HG03354 (cell line): ENCODE results near the gene FANCC.
"Not testable (repeated sequence)": the region's sequence is repeated elsewhere in the genome, so short reads cannot be mapped to it uniquely, and the experiment has no call there.

ENCODE experiments used
- ATAC-seq: cut with Tn5 transposase; IDR thresholded peaks from one replicate; pipeline ENCODE4 v1.9.1; 2021; ENCODE audit warnings: mild to moderate bottlenecking; ENCODE audit not compliant: unreplicated experiment, poor library complexity, severe bottlenecking

FANCC gene

DNA sequence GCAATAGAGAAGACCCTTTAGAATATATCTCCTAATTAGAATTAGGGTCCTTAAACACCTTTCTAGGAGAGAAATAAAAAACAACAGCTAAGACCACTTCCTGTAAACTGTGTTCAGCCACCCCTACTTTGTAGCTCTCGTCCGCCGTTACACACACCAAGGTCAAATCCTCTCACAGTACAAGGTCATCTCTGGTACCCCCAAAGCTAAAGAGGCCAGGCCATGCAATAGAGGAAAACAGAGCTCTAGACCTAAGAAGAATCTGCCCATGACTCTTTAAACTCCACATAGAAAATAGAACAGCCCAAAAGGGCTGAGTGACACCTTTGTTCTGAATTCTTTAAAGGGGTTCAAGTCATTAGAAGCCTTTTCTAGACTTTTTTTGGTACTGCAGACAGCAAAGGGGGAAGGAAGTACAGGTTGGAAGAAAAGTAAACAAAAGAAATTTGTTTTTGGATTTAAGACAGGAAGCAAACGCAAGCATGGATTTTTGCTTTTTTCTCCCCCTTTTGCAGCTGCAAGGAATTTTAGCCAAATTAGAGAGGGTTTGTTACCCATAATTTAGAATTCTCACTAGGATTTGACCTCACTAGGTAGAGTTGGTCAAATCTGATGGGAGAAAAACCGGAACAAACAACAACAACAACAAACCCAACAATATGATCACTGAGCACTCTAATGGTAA lies 13.4 kb upstream of the FANCC start:
- ATAC-seq, result no peak

GRCh38 chr9:95329061-95329460 lies 11.6 kb upstream of the FANCC start:
- ATAC-seq, result not testable (repeated sequence)

DNA sequence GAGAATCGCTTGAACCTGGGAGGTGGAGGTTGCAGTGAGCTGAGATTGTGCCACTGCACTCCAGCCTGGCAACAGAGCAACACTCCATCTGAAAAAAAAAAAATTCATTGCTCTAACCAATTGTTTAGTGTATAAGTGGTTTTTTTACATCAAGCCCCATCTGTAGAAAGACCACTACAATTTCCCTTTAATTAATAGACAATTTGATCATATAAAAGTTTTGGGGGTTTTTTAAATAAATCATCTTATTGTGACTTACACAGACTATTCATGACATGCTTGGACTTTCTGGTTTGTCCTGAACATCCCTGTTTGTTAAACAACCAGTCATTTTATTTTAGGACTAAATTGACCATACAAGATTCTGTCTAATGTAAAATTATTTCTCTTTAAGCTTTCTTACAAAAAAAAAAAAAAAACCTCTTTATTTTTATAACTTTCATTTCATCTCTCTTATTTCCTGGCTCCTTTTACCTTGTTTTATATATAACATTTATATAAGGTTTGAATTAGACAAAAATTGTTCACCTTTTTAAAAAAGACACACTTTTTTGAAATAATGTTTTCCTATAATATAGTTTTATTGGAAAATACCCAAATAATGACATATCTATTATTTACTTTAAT lies 9.8 kb upstream of the FANCC start:
- ATAC-seq, result no peak

DNA sequence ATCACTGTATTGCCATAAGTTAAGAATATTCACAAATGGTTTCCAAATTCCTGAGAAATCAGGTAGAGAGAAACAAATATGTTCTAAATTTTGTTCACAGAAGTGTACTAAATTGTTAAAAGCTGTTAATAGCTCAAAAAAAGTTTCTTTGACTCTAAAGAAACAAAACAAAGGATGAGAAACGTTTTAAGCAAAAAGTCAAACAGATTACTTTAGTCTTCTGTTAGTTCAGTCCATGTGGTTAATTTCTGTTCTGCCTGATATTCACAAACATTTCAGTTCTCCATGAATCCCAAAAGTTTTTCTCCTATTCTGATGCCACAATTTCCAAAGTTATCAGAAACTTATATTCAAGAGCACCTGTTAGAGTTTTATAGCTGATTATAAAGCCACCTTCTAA lies 7.7 kb upstream of the FANCC start:
- no peak for ATAC-seq

DNA sequence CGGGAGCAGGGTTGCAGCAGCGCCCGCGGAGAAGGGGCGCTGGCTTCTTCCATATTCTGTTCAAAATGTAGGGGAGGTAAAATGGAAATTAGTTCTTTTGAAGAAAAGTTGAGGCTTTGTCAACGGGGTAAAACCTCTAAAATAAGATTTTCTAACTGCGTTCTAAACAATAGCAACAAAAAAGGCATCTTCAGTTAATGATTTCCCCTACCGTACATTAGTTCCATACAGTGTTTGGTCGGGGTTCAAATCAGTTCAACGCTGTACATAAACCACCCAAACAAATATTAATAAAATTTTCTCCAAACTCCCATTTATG lies 343 bp upstream of the FANCC start:
- no peak for ATAC-seq

DNA sequence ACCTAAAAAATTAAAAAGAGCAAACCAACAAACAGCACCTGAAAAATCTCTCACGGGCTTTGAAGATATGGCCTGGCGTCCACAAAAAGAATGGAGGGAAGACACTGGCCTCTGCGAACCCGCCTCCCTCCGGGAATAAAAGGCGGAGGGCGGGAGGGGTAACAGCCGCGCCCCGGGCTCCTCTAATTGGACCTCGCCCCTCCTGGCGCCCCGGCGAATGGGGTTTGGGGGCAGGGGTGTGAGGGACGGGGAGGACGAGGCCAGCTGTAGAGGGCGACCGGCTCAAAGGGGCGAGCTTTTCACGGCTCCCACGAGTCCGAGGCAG lies 753 bp downstream of the FANCC start:
- ATAC-seq, result peak; percentile 62

GRCh38 chr9:95316274-95316673 lies 1.2 kb downstream of the FANCC start:
- ATAC-seq, result no peak

- no peak for ATAC-seq
These were observed 2.3 kb downstream of the FANCC start for GRCh38 chr9:95315108-95315746.

GRCh38 chr9:95313010-95313498 lies 4.5 kb downstream of the FANCC start:
- ATAC-seq, result no peak

- ATAC-seq, result no peak
These were observed 5.5 kb downstream of the FANCC start for GRCh38 chr9:95311961-95312360.

- ATAC-seq, result no peak
These were observed 10.0 kb downstream of the FANCC start for GRCh38 chr9:95307538-95307937.

- no peak for ATAC-seq
These were observed 10.7 kb downstream of the FANCC start for GRCh38 chr9:95306819-95307218.

- no peak for ATAC-seq
These were observed 11.6 kb downstream of the FANCC start for GRCh38 chr9:95305770-95306492.

- ATAC-seq, result no peak
These were observed 15.0 kb downstream of the FANCC start for GRCh38 chr9:95302479-95302878.

- ATAC-seq, result no peak
These were observed 19.7 kb downstream of the FANCC start for GRCh38 chr9:95297760-95298159.

GRCh38 chr9:95297316-95297715 lies 20.2 kb downstream of the FANCC start:
- no peak for ATAC-seq

GRCh38 chr9:95296761-95297160 lies 20.7 kb downstream of the FANCC start:
- no peak for ATAC-seq

- not testable (repeated sequence) for ATAC-seq
These were observed 24.2 kb downstream of the FANCC start for GRCh38 chr9:95293296-95293695.

DNA sequence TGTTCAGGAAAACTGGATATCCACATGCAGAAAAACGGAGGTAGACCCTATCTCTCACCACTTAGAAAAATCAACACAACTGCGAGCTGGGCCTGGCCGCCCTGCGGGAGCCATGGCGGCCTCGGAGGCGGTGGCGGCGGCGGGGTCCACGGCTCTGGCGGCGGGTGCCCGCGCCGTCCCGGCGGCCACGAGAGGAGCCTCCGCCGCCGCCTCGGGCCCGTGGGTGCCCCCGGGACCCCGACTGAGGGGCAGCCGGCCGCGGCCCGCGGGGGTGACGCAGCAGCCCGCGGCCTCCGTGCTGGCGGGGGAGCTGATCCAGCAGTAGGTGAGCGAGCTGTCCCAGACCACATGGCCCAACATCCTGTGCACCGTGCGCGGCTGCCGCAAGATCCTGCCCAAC lies 25.3 kb downstream of the FANCC start:
- no peak for ATAC-seq

DNA sequence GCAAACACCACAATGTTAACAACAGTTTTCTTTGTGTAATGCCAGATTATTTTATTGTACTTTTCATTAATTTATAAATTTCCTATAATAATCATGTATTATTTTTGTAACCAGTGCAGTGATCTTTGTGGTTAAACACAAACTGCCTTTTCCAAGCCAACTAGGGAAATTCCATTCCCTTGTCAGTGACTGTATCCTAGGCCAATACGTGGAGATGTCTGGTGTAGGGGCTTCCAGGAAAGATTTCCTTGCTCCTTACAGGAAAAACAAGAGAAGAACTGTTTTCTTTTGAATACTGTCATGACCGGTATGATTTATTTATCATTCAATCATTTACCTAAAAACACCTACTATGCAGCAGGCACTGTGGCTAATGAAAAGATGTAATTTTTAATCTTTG lies 31.4 kb downstream of the FANCC start:
- ATAC-seq, result no peak

GRCh38 chr9:95285307-95285706 lies 32.2 kb downstream of the FANCC start:
- ATAC-seq, result no peak
